ENCODE results near the gene PDE7B. TPM values are rescaled to one million over a fixed set of nuclear protein-coding genes. Genes with fewer than 3 reads are reported as not detected.
A peak's percentile ranks its signal among the peaks of the same experiment; 100 is the strongest.

PDE7B gene
- total and polyA plus RNA-seq, 2 experiments from 2014 or later = 3.1 to 6.8 TPM

DNA sequence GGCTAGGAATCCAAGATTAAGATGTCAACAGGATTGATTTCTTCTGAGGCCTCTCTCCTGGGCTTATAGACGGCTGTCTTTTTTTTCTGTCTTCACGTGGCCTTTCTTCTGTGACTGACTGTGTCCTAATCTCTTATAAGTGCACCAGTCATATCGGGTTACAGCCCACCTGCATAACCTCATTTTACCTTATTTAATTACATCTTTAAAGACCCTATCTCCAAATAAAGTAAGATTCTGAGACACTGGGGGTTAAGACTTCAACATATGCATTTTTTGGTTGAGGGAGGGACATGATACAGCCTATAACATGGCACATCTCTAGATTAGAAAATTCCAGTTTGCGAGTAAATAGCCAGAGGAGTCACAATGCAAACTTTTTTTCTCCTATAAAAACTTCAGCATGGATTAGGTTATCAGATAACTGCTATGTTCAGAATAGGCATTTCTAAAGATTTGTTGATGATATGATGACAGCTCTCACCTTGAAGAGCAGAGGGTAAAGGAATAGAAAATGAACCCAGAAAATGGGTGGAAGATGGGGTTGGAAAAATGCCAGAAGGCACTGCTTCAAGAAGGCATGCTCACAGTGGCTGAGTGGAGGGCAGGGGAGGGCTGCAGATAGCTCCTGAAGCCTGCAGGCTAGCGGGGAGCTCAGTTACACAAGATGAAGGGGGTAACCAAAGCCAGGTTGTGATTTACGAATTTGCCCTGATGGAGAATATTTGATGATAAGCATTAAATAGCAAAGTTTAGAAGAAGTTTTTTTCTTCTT, 8.7 kb upstream of the PDE7B start:
- TF ChIP-seq EZH2phosphoT487 (IDR thresholded peaks at IDR 0.05; ENCODE audit: insufficient read depth, low read depth) = no peak
- no peak for TF ChIP-seq EZH2 (IDR thresholded peaks at IDR 0.05; ENCODE audit: insufficient read depth, poor library complexity, severe bottlenecking)
- Histone ChIP-seq H3K4me2 (ENCODE audit: unreplicated experiment) (no peak overlapping the region), H3K27me3 (replicated peaks; ENCODE audit: insufficient read depth) (no peaks in the 10 kb centered on the region), H4K20me1 (ENCODE audit: insufficient read depth) (no peaks in the 10 kb centered on the region), H3F3A (ENCODE audit: insufficient read depth) (no peaks in the 10 kb centered on the region), H3K9me3 (ENCODE audit: low read depth) (no peaks in the 10 kb centered on the region), H3K4me3 (no peak overlapping the region), H3K36me3 (ENCODE audit: low read depth) (no peaks in the 10 kb centered on the region), H3K9ac (no peak overlapping the region), H3K4me1 (ENCODE audit: insufficient read depth) (no peaks in the 10 kb centered on the region), H3K27ac (no peak overlapping the region), H2AFZ (no peak overlapping the region), H3K79me2 (ENCODE audit: insufficient read depth) (no peaks in the 10 kb centered on the region), H3K9me2 (ENCODE audit: insufficient read depth) (no peaks in the 10 kb centered on the region; the same call in 1 of the 2 replicates)
- DNase-seq = no peak
- WGBS, 2 experiments (ENCODE audit: low coverage in 1 of 2, low lambda C conversion rate in 2 of 2, missing lambda C conversion rate in 2 of 2) = 90 to 91% methylated on average over 6 of the region's 6 CpGs
- in situ Hi-C loops (cut with MboI) = no loop called here

DNA sequence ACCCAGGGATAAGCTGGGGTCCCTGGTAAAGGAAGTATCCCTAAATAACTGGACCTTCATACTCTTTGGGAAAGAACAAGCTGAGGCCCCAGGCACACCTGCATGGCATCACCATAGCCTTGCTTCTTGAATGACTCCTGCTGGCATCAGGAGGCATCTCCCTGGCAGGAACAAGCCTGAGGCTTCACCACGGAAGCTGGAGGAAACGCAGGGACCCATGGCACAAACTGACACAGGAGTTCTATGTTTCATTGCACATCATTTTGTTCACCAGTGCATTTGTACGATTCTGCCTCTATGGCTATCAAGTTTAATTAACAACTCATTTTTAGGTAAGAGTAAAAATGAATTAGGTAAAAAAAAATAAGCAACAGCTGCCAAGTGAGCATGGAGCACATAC, 619 bp upstream of the PDE7B start:
- Histone ChIP-seq H3K4me2 (ENCODE audit: unreplicated experiment) (peak overlapping the region; percentile 51), H3K9me3 (ENCODE audit: low read depth) (no peaks in the 10 kb centered on the region), H3F3A (ENCODE audit: insufficient read depth) (peaks cover 14% of the 10 kb centered on the region), H3K4me1 (ENCODE audit: insufficient read depth) (peaks cover 28% of the 10 kb centered on the region), H3K36me3 (ENCODE audit: low read depth) (no peaks in the 10 kb centered on the region), H3K9ac (peak overlapping the region; percentile 94), H3K79me2 (ENCODE audit: insufficient read depth) (peaks cover 28% of the 10 kb centered on the region), H3K27ac (peak overlapping the region; percentile 96), H3K4me3 (peak overlapping the region; percentile 80), H4K20me1 (ENCODE audit: insufficient read depth) (no peaks in the 10 kb centered on the region), H2AFZ (peak overlapping the region; percentile 30), H3K9me2 (ENCODE audit: insufficient read depth) (no peaks in the 10 kb centered on the region), H3K27me3 (replicated peaks; ENCODE audit: insufficient read depth) (no peaks in the 10 kb centered on the region)
- peak; percentile 48 for DNase-seq
- 19 to 22% methylated on average over 3 of the region's 3 CpGs for WGBS, 2 experiments (ENCODE audit: low coverage in 1 of 2, low lambda C conversion rate in 2 of 2, missing lambda C conversion rate in 2 of 2)
- no peak for TF ChIP-seq EZH2phosphoT487 (IDR thresholded peaks at IDR 0.05; ENCODE audit: insufficient read depth, low read depth)
- TF ChIP-seq EZH2 (IDR thresholded peaks at IDR 0.05; ENCODE audit: insufficient read depth, poor library complexity, severe bottlenecking) = no peak
- in situ Hi-C loops (cut with MboI) = no loop called here

DNA sequence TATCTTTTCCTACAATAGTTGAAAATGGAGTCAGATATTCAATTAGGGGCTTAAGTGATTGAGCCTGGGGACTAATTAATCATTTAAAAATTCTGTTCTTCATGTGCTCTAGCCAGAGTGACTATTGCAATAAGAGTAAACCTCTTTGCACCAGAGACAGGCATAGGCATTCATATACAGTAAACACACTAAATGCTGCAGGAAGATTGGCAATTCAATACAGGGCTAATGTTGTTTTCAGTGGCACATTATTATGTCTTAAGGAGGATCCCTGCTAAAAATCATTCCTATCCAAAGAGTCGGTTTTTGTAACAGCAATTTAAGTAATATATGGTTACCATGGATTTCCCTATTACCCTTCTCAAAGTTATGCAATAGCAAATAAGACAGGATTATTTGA, 1.2 kb downstream of the PDE7B start:
- H3K9ac ChIP-seq = peak overlapping the region; percentile 94

DNA sequence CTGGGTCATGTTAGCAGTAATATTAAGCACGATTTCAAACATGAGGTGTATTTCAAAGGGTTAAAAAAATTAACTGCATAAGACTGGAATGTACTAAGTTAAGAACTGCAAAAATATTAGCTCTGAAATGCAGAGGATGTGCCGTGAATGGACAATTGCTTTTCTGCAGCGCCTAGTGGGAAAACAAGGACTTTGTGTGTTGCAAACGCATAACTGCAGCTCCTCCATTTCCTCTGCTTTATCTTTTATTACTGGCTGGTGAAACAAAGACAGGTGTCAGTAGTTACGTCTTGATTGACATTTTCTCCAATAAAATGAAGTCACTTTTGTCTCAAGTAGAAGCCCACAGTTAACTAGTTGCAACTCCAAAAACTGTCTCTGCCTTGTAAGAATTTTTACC, 1.7 kb downstream of the PDE7B start:
- H3K27ac ChIP-seq = no peak overlapping the region
- no peaks in the 10 kb centered on the region for H4K20me1 ChIP-seq (ENCODE audit: insufficient read depth)
- WGBS, 2 experiments (ENCODE audit: low coverage in 1 of 2, low lambda C conversion rate in 2 of 2, missing lambda C conversion rate in 2 of 2) = 49 to 52% methylated on average over 5 of the region's 5 CpGs
- no peaks in the 10 kb centered on the region for H3K27me3 ChIP-seq (replicated peaks; ENCODE audit: insufficient read depth)
- no peaks in the 10 kb centered on the region for H3K36me3 ChIP-seq (ENCODE audit: low read depth)
- peak overlapping the region; percentile 96 for H3K4me2 ChIP-seq (ENCODE audit: unreplicated experiment)
- no peak for TF ChIP-seq EZH2 (IDR thresholded peaks at IDR 0.05; ENCODE audit: insufficient read depth, poor library complexity, severe bottlenecking)
- no peak for TF ChIP-seq EZH2phosphoT487 (IDR thresholded peaks at IDR 0.05; ENCODE audit: insufficient read depth, low read depth)
- peaks cover 14% of the 10 kb centered on the region for H3F3A ChIP-seq (ENCODE audit: insufficient read depth)
- no peaks in the 10 kb centered on the region for H3K9me2 ChIP-seq (ENCODE audit: insufficient read depth)
- peaks cover 39% of the 10 kb centered on the region for H3K79me2 ChIP-seq (ENCODE audit: insufficient read depth)
- H2AFZ ChIP-seq = 0 out of 2 replicates have a peak overlapping the region, but pooled peaks have one; percentile 50
- peak; percentile 34 for DNase-seq
- in situ Hi-C loops (cut with MboI) = no loop called here
- H3K4me3 ChIP-seq = peak overlapping the region; percentile 80
- peaks cover 28% of the 10 kb centered on the region for H3K4me1 ChIP-seq (ENCODE audit: insufficient read depth)
- peak overlapping the region; percentile 94 for H3K9ac ChIP-seq
- H3K9me3 ChIP-seq (ENCODE audit: low read depth) = no peaks in the 10 kb centered on the region

More for the DNA sequence above, 1.2 kb downstream of the PDE7B start:
- 0 to 3% methylated on average over 1 of the region's 1 CpG for WGBS, 2 experiments (ENCODE audit: low coverage in 1 of 2, low lambda C conversion rate in 2 of 2, missing lambda C conversion rate in 2 of 2)
- in situ Hi-C loops (cut with MboI) = no loop called here
- Histone ChIP-seq H3K27me3 (replicated peaks; ENCODE audit: insufficient read depth) (no peaks in the 10 kb centered on the region), H3K4me2 (ENCODE audit: unreplicated experiment) (peak overlapping the region; percentile 96), H3K9me2 (ENCODE audit: insufficient read depth) (no peaks in the 10 kb centered on the region), H3K79me2 (ENCODE audit: insufficient read depth) (peaks cover 39% of the 10 kb centered on the region), H3K4me3 (peak overlapping the region; percentile 80), H3K9me3 (ENCODE audit: low read depth) (no peaks in the 10 kb centered on the region), H3K4me1 (ENCODE audit: insufficient read depth) (peaks cover 28% of the 10 kb centered on the region), H3K36me3 (ENCODE audit: low read depth) (no peaks in the 10 kb centered on the region), H3F3A (ENCODE audit: insufficient read depth) (peaks cover 14% of the 10 kb centered on the region), H4K20me1 (ENCODE audit: insufficient read depth) (no peaks in the 10 kb centered on the region), H3K27ac (peak overlapping the region; percentile 96), H2AFZ (0 out of 2 replicates have a peak overlapping the region, but pooled peaks have one; percentile 55)
- TF ChIP-seq EZH2phosphoT487 (IDR thresholded peaks at IDR 0.05; ENCODE audit: insufficient read depth, low read depth) (no peak), EZH2 (IDR thresholded peaks at IDR 0.05; ENCODE audit: insufficient read depth, poor library complexity, severe bottlenecking) (no peak)
- peak; percentile 33 for DNase-seq
